K562 (cell line): ENCODE measurements around the gene UIMC1. TPM values are rescaled to one million over a fixed set of nuclear protein-coding genes. Genes with fewer than 3 reads are reported as not detected.
A peak's percentile ranks its signal among the peaks of the same experiment; 100 is the strongest.

Experiments used
- ARHGAP35 ChIP-seq: fragments of 450-650 bp; IDR thresholded peaks from 2 replicates; pipeline ENCODE4 v1.6.1; 2018; ENCODE audit not compliant: partially characterized antibody
- CEBPB ChIP-seq: fragments of 450-650 bp; IDR thresholded peaks from 2 replicates; pipeline ENCODE4 v1.6.1; 2016; ENCODE audit warnings: missing genetic modification characterization, missing compliant biosample characterization
- FOXJ3 ChIP-seq: sonication (generic); formaldehyde crosslinking; IDR thresholded peaks from 2 replicates; pipeline ENCODE4 v1.4.0; 2020; ENCODE audit warnings: mild to moderate bottlenecking, missing genetic modification reagents
- FOXP1 ChIP-seq: sonication (generic); formaldehyde crosslinking; IDR thresholded peaks from 2 replicates; pipeline ENCODE4 v1.8.0; 2022; ENCODE audit warnings: mild to moderate bottlenecking, missing genetic modification reagents
- HDGF ChIP-seq: fragments of 450-650 bp; IDR thresholded peaks from 2 replicates; pipeline ENCODE4 v1.6.1; 2016
- HLTF ChIP-seq: fragments of 450-650 bp; IDR thresholded peaks from 2 replicates; pipeline ENCODE4 v1.6.1; 2016
- HNRNPL ChIP-seq: fragments of 200-400 bp; formaldehyde crosslinking; IDR thresholded peaks from 2 replicates; pipeline ENCODE4 v1.6.1; 2017; ENCODE audit warnings: low read depth, mild to moderate bottlenecking, low read length
- KDM4B ChIP-seq, 2 experiments: fragments of 450-650 bp in 1 of 2; sonication (generic) in 1 of 2; IDR thresholded peaks; 2 replicates each; pipeline ENCODE4 v1.6.1; 2016 to 2017; ENCODE audit warnings: borderline replicate concordance in 2 of 2, antibody characterized with exemption in 1 of 2, low read depth in 1 of 2, mild to moderate bottlenecking in 1 of 2
- MECOM ChIP-seq: fragments of 250-450 bp; sonication (Bioruptor Pico); IDR thresholded peaks from 2 replicates; pipeline ENCODE4 v1.8.0; 2022; ENCODE audit warnings: inconsistent platforms
- MXI1 ChIP-seq: IDR thresholded peaks from 2 replicates; pipeline ENCODE4 v1.6.1; 2011; ENCODE audit warnings: low read depth, mild to moderate bottlenecking, improper control_type of control experiment, low read length
- NCOA6 ChIP-seq: fragments of 450-650 bp; IDR thresholded peaks from 2 replicates; pipeline ENCODE4 v1.6.1; 2017; ENCODE audit warnings: mild to moderate bottlenecking
- PCBP2 ChIP-seq: fragments of 200-400 bp; formaldehyde crosslinking; IDR thresholded peaks from 2 replicates; pipeline ENCODE4 v1.6.1; 2018; ENCODE audit warnings: low read length, low read depth, mild to moderate bottlenecking, moderate library complexity; ENCODE audit not compliant: poor library complexity, severe bottlenecking
- PHB2 ChIP-seq: fragments of 450-650 bp; IDR thresholded peaks from 2 replicates; pipeline ENCODE4 v1.6.1; 2017; ENCODE audit warnings: low read depth
- RREB1 ChIP-seq: fragments of 250-450 bp; sonication (Bioruptor Pico); IDR thresholded peaks from 2 replicates; pipeline ENCODE4 v1.4.0; 2020
- SIRT6 ChIP-seq: IDR thresholded peaks from one replicate; pipeline ENCODE4 v1.6.1; 2012; ENCODE audit warnings: low read depth, mild to moderate bottlenecking, control low read depth, inconsistent platforms, low read length, moderate library complexity
- SREBF1 ChIP-seq: fragments of 150-350 bp; IDR thresholded peaks from 2 replicates; pipeline ENCODE4 v1.6.1; 2014; ENCODE audit warnings: antibody characterized with exemption, low read depth, low read length, borderline replicate concordance
- TAF9B ChIP-seq: fragments of 450-650 bp; IDR thresholded peaks from 2 replicates; pipeline ENCODE4 v1.6.1; 2018; ENCODE audit warnings: mild to moderate bottlenecking; ENCODE audit not compliant: partially characterized antibody
- TFE3 ChIP-seq: fragments of 450-650 bp; formaldehyde crosslinking; IDR thresholded peaks from 2 replicates; pipeline ENCODE4 v1.4.0; 2020; ENCODE audit warnings: mild to moderate bottlenecking, mixed read lengths
- ZBED1 ChIP-seq: IDR thresholded peaks from 2 replicates; pipeline ENCODE4 v1.6.1; 2014
- ZFP36 ChIP-seq: fragments of 150-350 bp; IDR thresholded peaks from 2 replicates; pipeline ENCODE4 v1.6.1; 2018; ENCODE audit warnings: low read length, low read depth; ENCODE audit not compliant: partially characterized antibody
- ZNF212 ChIP-seq: fragments of 450-650 bp; formaldehyde crosslinking; IDR thresholded peaks from 2 replicates; pipeline ENCODE4 v1.4.0; 2020; ENCODE audit warnings: mild to moderate bottlenecking
- ZNF23 ChIP-seq: fragments of 250-450 bp; sonication (Bioruptor Pico); IDR thresholded peaks from 2 replicates; pipeline ENCODE4 v1.4.0; 2020; ENCODE audit warnings: mild to moderate bottlenecking
- ZNF655 ChIP-seq: fragments of 250-450 bp; sonication (Bioruptor Pico); IDR thresholded peaks from 2 replicates; pipeline ENCODE4 v1.5.0; 2021
- polyA plus RNA-seq, 8 experiments: library from polyadenylated mRNA; depleted of rRNA in 4 of 8; stranded (reverse) in 5 of 8; unstranded in 3 of 8; fragments of >200 nt; fragmentation: Nextera tagmentation in 2 of 8; fragmentation: Illumina TruSeq in 1 of 8; extraction: Ambion mirVana in 2 of 8; extraction: Trizol in 1 of 8; gene quantifications; 2 replicates each; pipeline versions ENCODE4 v1.2.1 to v1.2.3, GENCODE V29; 2011 to 2014; ENCODE audit warnings: inconsistent platforms in 1 of 8, missing spikeins in 1 of 8
- total RNA-seq, 7 experiments: library from RNA; depleted of rRNA in 6 of 7; stranded (reverse); fragments of >200 nt in 6 of 7; fragmentation: Illumina TruSeq in 2 of 7; extraction: Trizol in 2 of 7; gene quantifications; 2 replicates each; pipeline versions ENCODE4 v1.2.1 to v1.2.3, GENCODE V29; 2011 to 2021; ENCODE audit warnings: low replicate concordance in 1 of 7

UIMC1 gene
- total and polyA plus RNA-seq, 9 of the 15 experiments (the other 6 are each of a cell fraction or from before 2014, with no cell fraction given), result 14.9 to 51.7 (median 36.8) TPM

- TF ChIP-seq HDGF, result no peak
- peak; percentile 97 for TF ChIP-seq HLTF
- TF ChIP-seq CEBPB, result peak; percentile 98
- TF ChIP-seq ZNF23 (CRISPR knock-in tag), result no peak
- TF ChIP-seq MXI1, result no peak
- TF ChIP-seq FOXP1 (CRISPR knock-in tag), result 0 out of 2 replicates have a peak, but pooled peaks have one; percentile 69
- TF ChIP-seq TAF9B, result no peak
- TF ChIP-seq FOXJ3 (CRISPR knock-in tag), result no peak
- TF ChIP-seq SIRT6, result no peak
- 0 out of 2 replicates have a peak, but pooled peaks have one; percentile 42 for TF ChIP-seq RREB1 (CRISPR knock-in tag)
- TF ChIP-seq ZNF212 (CRISPR knock-in tag), result 0 out of 2 replicates have a peak, but pooled peaks have one; percentile 72
- no peak for TF ChIP-seq SREBF1
- TF ChIP-seq HNRNPL, result no peak
- TF ChIP-seq ZFP36, result peak; percentile 24
- TF ChIP-seq TFE3 (CRISPR knock-in tag), result no peak
- no peak for TF ChIP-seq KDM4B (IDR thresholded peaks at IDR 0.05; ENCODE audit: borderline replicate concordance in 2 of 2, low read depth in 1 of 2)
- TF ChIP-seq MECOM (CRISPR knock-in tag), result peak; percentile 4; the same call in 1 of the 2 replicates
- TF ChIP-seq ARHGAP35, result no peak
- TF ChIP-seq PHB2, result peak; percentile 93
- TF ChIP-seq ZBED1, result peak; percentile 55; the same call in 1 of the 2 replicates
- TF ChIP-seq NCOA6, result no peak
- no peak for TF ChIP-seq ZNF655 (CRISPR knock-in tag)
- no peak for TF ChIP-seq PCBP2
Measured at GRCh38 chr5:176994460-176995121, 12.0 kb downstream of the UIMC1 start (continued).
